ENCODE results near the gene PCDH8. TPM values are rescaled to one million over a fixed set of nuclear protein-coding genes. Genes with fewer than 3 reads are reported as not detected.

PCDH8 gene
- total RNA-seq, 1 experiment from 2014 or later: not detected

GRCh38 chr13:52815330-52815729 lies 33.1 kb downstream of the PCDH8 start:
- no peak for DNase-seq
- H3K9ac ChIP-seq (ENCODE audit: low read length): no peak overlapping the region
- H4K20me1 ChIP-seq (ENCODE audit: insufficient read depth, low read depth, low read length): no peaks in the 10 kb centered on the region
- no peak overlapping the region for H3K27ac ChIP-seq (ENCODE audit: low read length)
- no peaks in the 10 kb centered on the region for H3K9me3 ChIP-seq (ENCODE audit: low read length)
- no peaks in the 10 kb centered on the region for H3K36me3 ChIP-seq (ENCODE audit: insufficient read depth, low read length)
- no peak overlapping the region for H3K4me3 ChIP-seq (ENCODE audit: low read length)
- H3K4me2 ChIP-seq (ENCODE audit: low read depth, low read length, poor library complexity, severe bottlenecking): no peak overlapping the region
- H3K4me1 ChIP-seq (ENCODE audit: low read length): peaks cover 9% of the 10 kb centered on the region
- H3K27me3 ChIP-seq (ENCODE audit: low read length): no peaks in the 10 kb centered on the region
- H3K79me2 ChIP-seq (ENCODE audit: low read length): no peaks in the 10 kb centered on the region
- H3K9me2 ChIP-seq (replicated peaks; ENCODE audit: insufficient read depth, low read length): no peaks in the 10 kb centered on the region
- H2AFZ ChIP-seq (ENCODE audit: low read length): no peak overlapping the region

DNA sequence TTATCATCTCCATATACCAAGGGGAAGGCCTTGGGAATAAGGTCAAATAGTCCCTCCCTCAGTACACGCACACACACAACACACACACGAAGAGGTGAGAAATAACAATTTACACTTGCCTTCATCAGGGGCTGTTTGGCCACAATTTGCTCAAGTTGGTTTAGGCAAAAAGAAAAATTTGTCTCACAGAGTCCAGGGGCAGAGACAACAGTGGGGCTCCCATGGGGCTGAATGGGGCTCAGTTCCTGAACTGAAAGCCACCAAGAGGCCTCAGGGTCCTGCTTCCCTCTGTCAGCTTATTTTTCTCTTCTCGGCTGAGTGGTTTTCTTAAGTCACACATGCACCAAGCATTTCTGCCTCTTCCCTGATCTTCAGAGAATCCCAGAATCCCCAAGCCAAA lies 35.5 kb downstream of the PCDH8 start:
- no peak overlapping the region for H3K27ac ChIP-seq (ENCODE audit: low read length)
- H3K36me3 ChIP-seq (ENCODE audit: insufficient read depth, low read length): no peaks in the 10 kb centered on the region
- no peak overlapping the region for H3K4me2 ChIP-seq (ENCODE audit: low read depth, low read length, poor library complexity, severe bottlenecking)
- H3K79me2 ChIP-seq (ENCODE audit: low read length): no peaks in the 10 kb centered on the region
- no peaks in the 10 kb centered on the region for H4K20me1 ChIP-seq (ENCODE audit: insufficient read depth, low read depth, low read length)
- peaks cover 11% of the 10 kb centered on the region for H3K4me1 ChIP-seq (ENCODE audit: low read length)
- no peak for DNase-seq
- H2AFZ ChIP-seq (ENCODE audit: low read length): no peak overlapping the region
- no peaks in the 10 kb centered on the region for H3K9me3 ChIP-seq (ENCODE audit: low read length)
- no peaks in the 10 kb centered on the region for H3K27me3 ChIP-seq (ENCODE audit: low read length)
- H3K9ac ChIP-seq (ENCODE audit: low read length): no peak overlapping the region
- no peak overlapping the region for H3K4me3 ChIP-seq (ENCODE audit: low read length)
- no peaks in the 10 kb centered on the region for H3K9me2 ChIP-seq (replicated peaks; ENCODE audit: insufficient read depth, low read length)

DNA sequence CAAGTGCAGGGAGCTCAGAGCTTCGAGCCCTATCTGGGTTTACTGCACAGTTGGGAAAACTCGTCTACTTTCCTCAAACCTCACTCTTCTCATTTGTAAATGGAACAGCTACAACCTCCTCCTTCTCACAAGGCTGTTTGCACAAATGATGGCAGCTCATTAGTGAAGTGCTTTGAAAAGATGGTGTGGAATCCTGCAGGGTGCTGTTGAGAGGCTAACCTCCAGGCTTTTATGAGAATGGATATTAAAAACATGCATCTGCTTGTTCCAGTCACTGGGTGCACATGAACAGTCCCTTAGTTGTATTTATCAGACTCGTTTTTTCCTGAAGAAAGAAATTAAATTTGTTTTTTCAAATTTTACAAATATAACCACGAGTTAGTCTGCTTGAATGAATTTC lies 36.6 kb downstream of the PCDH8 start:
- Histone ChIP-seq H3K9ac (ENCODE audit: low read length) (no peak overlapping the region), H3K4me3 (ENCODE audit: low read length) (no peak overlapping the region), H3K4me1 (ENCODE audit: low read length) (peaks cover 11% of the 10 kb centered on the region), H3K27me3 (ENCODE audit: low read length) (no peaks in the 10 kb centered on the region), H3K4me2 (ENCODE audit: low read depth, low read length, poor library complexity, severe bottlenecking) (no peak overlapping the region), H3K27ac (ENCODE audit: low read length) (no peak overlapping the region), H4K20me1 (ENCODE audit: insufficient read depth, low read depth, low read length) (no peaks in the 10 kb centered on the region), H3K9me2 (replicated peaks; ENCODE audit: insufficient read depth, low read length) (no peaks in the 10 kb centered on the region), H3K9me3 (ENCODE audit: low read length) (no peaks in the 10 kb centered on the region), H3K79me2 (ENCODE audit: low read length) (no peaks in the 10 kb centered on the region), H2AFZ (ENCODE audit: low read length) (no peak overlapping the region), H3K36me3 (ENCODE audit: insufficient read depth, low read length) (no peaks in the 10 kb centered on the region)
- no peak for DNase-seq

DNA sequence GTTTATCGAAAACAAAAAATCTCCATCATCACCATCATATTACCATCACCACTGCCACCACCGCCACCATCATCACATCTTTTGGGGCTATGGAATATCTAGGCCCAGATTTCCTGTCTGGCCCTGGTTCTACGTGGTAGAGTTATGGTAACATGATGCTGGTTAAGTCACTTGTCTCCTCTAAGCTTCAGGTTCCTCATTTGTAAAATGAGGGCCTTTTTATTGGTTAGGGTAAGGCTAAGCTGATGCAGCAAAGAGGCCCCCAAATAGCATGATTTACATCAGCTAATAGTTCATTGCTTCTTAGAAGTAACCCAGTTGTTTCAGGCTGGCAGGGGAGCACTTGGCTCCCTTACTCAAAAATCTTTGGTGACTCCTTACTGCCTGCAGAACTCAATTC lies 37.9 kb downstream of the PCDH8 start:
- peak; percentile 67 for DNase-seq
- no peaks in the 10 kb centered on the region for H3K9me2 ChIP-seq (replicated peaks; ENCODE audit: insufficient read depth, low read length)

GRCh38 chr13:52810011-52810410 lies 38.4 kb downstream of the PCDH8 start:
- H3K9me2 ChIP-seq (replicated peaks; ENCODE audit: insufficient read depth, low read length): no peaks in the 10 kb centered on the region
- H3K27ac ChIP-seq (ENCODE audit: low read length): no peak overlapping the region
- DNase-seq: no peak
- H3K4me3 ChIP-seq (ENCODE audit: low read length): no peak overlapping the region
- H3K36me3 ChIP-seq (ENCODE audit: insufficient read depth, low read length): no peaks in the 10 kb centered on the region
- H4K20me1 ChIP-seq (ENCODE audit: insufficient read depth, low read depth, low read length): no peaks in the 10 kb centered on the region
- no peak overlapping the region for H2AFZ ChIP-seq (ENCODE audit: low read length)
- H3K79me2 ChIP-seq (ENCODE audit: low read length): no peaks in the 10 kb centered on the region
- no peaks in the 10 kb centered on the region for H3K9me3 ChIP-seq (ENCODE audit: low read length)
- H3K9ac ChIP-seq (ENCODE audit: low read length): no peak overlapping the region
- peaks cover 11% of the 10 kb centered on the region for H3K4me1 ChIP-seq (ENCODE audit: low read length)
- H3K4me2 ChIP-seq (ENCODE audit: low read depth, low read length, poor library complexity, severe bottlenecking): no peak overlapping the region
- H3K27me3 ChIP-seq (ENCODE audit: low read length): no peaks in the 10 kb centered on the region

More for the DNA sequence above, 37.9 kb downstream of the PCDH8 start:
- Histone ChIP-seq H3K9me3 (ENCODE audit: low read length) (no peaks in the 10 kb centered on the region), H2AFZ (ENCODE audit: low read length) (no peak overlapping the region), H3K4me2 (ENCODE audit: low read depth, low read length, poor library complexity, severe bottlenecking) (peak overlapping the region; percentile 8), H4K20me1 (ENCODE audit: insufficient read depth, low read depth, low read length) (no peaks in the 10 kb centered on the region), H3K27me3 (ENCODE audit: low read length) (no peaks in the 10 kb centered on the region), H3K36me3 (ENCODE audit: insufficient read depth, low read length) (no peaks in the 10 kb centered on the region), H3K4me1 (ENCODE audit: low read length) (peaks cover 11% of the 10 kb centered on the region), H3K79me2 (ENCODE audit: low read length) (no peaks in the 10 kb centered on the region), H3K27ac (ENCODE audit: low read length) (no peak overlapping the region), H3K4me3 (ENCODE audit: low read length) (no peak overlapping the region), H3K9ac (ENCODE audit: low read length) (no peak overlapping the region)

GRCh38 chr13:52809310-52809769 lies 39.1 kb downstream of the PCDH8 start:
- Histone ChIP-seq H3K79me2 (ENCODE audit: low read length) (no peaks in the 10 kb centered on the region), H3K36me3 (ENCODE audit: insufficient read depth, low read length) (no peaks in the 10 kb centered on the region), H3K27me3 (ENCODE audit: low read length) (no peaks in the 10 kb centered on the region), H3K9me3 (ENCODE audit: low read length) (no peaks in the 10 kb centered on the region), H3K9me2 (replicated peaks; ENCODE audit: insufficient read depth, low read length) (no peaks in the 10 kb centered on the region), H3K27ac (ENCODE audit: low read length) (no peak overlapping the region), H3K4me2 (ENCODE audit: low read depth, low read length, poor library complexity, severe bottlenecking) (no peak overlapping the region), H3K4me1 (ENCODE audit: low read length) (peaks cover 11% of the 10 kb centered on the region), H3K4me3 (ENCODE audit: low read length) (no peak overlapping the region), H3K9ac (ENCODE audit: low read length) (no peak overlapping the region), H2AFZ (ENCODE audit: low read length) (no peak overlapping the region), H4K20me1 (ENCODE audit: insufficient read depth, low read depth, low read length) (no peaks in the 10 kb centered on the region)
- peak; percentile 79 for DNase-seq

DNA sequence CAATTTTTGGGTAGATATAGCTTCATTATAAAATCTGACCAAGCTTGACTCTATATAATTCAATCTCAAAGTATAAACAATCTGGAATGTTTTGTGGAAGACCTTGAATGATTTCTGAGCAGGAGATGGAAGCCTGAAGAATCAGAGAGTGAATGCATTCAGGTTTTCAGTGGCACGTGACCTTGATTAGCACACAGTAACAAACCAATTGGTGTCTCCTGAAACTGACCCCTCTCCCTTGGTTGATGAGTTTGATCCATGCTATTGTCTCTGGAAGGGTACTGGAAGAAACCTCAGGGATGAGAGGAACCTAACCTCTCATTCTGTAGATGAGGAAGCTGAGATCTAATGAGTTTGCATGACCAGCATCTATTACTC lies 39.6 kb downstream of the PCDH8 start:
- Histone ChIP-seq H3K9me3 (ENCODE audit: low read length) (no peaks in the 10 kb centered on the region), H3K27me3 (ENCODE audit: low read length) (no peaks in the 10 kb centered on the region), H3K9ac (ENCODE audit: low read length) (no peak overlapping the region), H3K79me2 (ENCODE audit: low read length) (no peaks in the 10 kb centered on the region), H4K20me1 (ENCODE audit: insufficient read depth, low read depth, low read length) (no peaks in the 10 kb centered on the region), H3K4me1 (ENCODE audit: low read length) (peaks cover 11% of the 10 kb centered on the region), H2AFZ (ENCODE audit: low read length) (no peak overlapping the region), H3K9me2 (replicated peaks; ENCODE audit: insufficient read depth, low read length) (no peaks in the 10 kb centered on the region), H3K4me2 (ENCODE audit: low read depth, low read length, poor library complexity, severe bottlenecking) (no peak overlapping the region), H3K4me3 (ENCODE audit: low read length) (no peak overlapping the region), H3K36me3 (ENCODE audit: insufficient read depth, low read length) (no peaks in the 10 kb centered on the region), H3K27ac (ENCODE audit: low read length) (no peak overlapping the region)
- DNase-seq: no peak

GRCh38 chr13:52806029-52806428 lies 42.4 kb downstream of the PCDH8 start:
- Histone ChIP-seq H3K9ac (ENCODE audit: low read length) (no peak overlapping the region), H3K9me2 (replicated peaks; ENCODE audit: insufficient read depth, low read length) (no peaks in the 10 kb centered on the region), H3K27me3 (ENCODE audit: low read length) (no peaks in the 10 kb centered on the region), H3K9me3 (ENCODE audit: low read length) (no peaks in the 10 kb centered on the region), H3K36me3 (ENCODE audit: insufficient read depth, low read length) (no peaks in the 10 kb centered on the region), H2AFZ (ENCODE audit: low read length) (no peak overlapping the region), H3K79me2 (ENCODE audit: low read length) (no peaks in the 10 kb centered on the region), H3K4me1 (ENCODE audit: low read length) (peaks cover 9% of the 10 kb centered on the region), H3K4me2 (ENCODE audit: low read depth, low read length, poor library complexity, severe bottlenecking) (no peak overlapping the region), H4K20me1 (ENCODE audit: insufficient read depth, low read depth, low read length) (no peaks in the 10 kb centered on the region), H3K27ac (ENCODE audit: low read length) (no peak overlapping the region), H3K4me3 (ENCODE audit: low read length) (no peak overlapping the region)
- no peak for DNase-seq

DNA sequence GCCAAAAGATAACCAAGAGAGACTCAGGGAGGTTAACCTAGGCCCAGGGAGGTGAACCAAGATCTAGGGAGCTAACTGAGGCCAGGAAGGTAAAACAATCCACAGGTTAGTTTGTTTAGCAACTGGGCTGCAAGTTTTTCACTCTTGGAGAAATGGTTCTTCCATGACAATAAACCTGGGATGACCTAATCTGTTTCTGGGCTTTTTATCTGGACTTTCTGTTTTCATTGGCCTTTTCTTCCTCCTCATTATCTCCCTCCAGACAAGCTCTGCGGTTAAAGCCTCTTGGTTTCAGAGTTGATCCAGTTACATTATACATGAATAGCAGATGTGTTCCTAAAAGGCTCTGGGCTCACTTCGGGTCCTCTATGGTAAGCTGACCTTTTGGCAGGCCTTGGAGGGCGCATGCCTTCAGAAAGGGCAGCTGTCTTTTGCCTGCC lies 44.2 kb downstream of the PCDH8 start:
- Histone ChIP-seq H3K9me3 (ENCODE audit: low read length) (no peaks in the 10 kb centered on the region), H2AFZ (ENCODE audit: low read length) (no peak overlapping the region), H3K9ac (ENCODE audit: low read length) (no peak overlapping the region), H3K4me2 (ENCODE audit: low read depth, low read length, poor library complexity, severe bottlenecking) (no peak overlapping the region), H3K27ac (ENCODE audit: low read length) (no peak overlapping the region), H3K36me3 (ENCODE audit: insufficient read depth, low read length) (no peaks in the 10 kb centered on the region), H3K27me3 (ENCODE audit: low read length) (no peaks in the 10 kb centered on the region), H4K20me1 (ENCODE audit: insufficient read depth, low read depth, low read length) (no peaks in the 10 kb centered on the region), H3K4me3 (ENCODE audit: low read length) (no peak overlapping the region), H3K79me2 (ENCODE audit: low read length) (no peaks in the 10 kb centered on the region), H3K9me2 (replicated peaks; ENCODE audit: insufficient read depth, low read length) (no peaks in the 10 kb centered on the region), H3K4me1 (ENCODE audit: low read length) (no peaks in the 10 kb centered on the region)
- no peak for DNase-seq
